HG03060 (cell line): ENCODE data around the gene VGLL3.
"Not testable (repeated sequence)": the region's sequence is repeated elsewhere in the genome, so short reads cannot be mapped to it uniquely, and the experiment has no call there.

Experiments
- ATAC-seq: cut with Tn5 transposase; IDR thresholded peaks from one replicate; pipeline ENCODE4 v1.9.1; 2021; ENCODE audit warnings: low read depth, moderate number of reproducible peaks; ENCODE audit not compliant: unreplicated experiment

VGLL3 gene

GRCh38 chr3:86990012-86990733, 776 bp downstream of the VGLL3 start:
- ATAC-seq, result no peak

- ATAC-seq, result no peak
These were observed 1.3 kb downstream of the VGLL3 start for GRCh38 chr3:86989611-86990010.

- no peak for ATAC-seq
These were observed 1.9 kb downstream of the VGLL3 start for GRCh38 chr3:86989006-86989405.

- no peak for ATAC-seq
These were observed 2.7 kb downstream of the VGLL3 start for GRCh38 chr3:86988235-86988634.

GRCh38 chr3:86987421-86987715, 3.6 kb downstream of the VGLL3 start:
- no peak for ATAC-seq

DNA sequence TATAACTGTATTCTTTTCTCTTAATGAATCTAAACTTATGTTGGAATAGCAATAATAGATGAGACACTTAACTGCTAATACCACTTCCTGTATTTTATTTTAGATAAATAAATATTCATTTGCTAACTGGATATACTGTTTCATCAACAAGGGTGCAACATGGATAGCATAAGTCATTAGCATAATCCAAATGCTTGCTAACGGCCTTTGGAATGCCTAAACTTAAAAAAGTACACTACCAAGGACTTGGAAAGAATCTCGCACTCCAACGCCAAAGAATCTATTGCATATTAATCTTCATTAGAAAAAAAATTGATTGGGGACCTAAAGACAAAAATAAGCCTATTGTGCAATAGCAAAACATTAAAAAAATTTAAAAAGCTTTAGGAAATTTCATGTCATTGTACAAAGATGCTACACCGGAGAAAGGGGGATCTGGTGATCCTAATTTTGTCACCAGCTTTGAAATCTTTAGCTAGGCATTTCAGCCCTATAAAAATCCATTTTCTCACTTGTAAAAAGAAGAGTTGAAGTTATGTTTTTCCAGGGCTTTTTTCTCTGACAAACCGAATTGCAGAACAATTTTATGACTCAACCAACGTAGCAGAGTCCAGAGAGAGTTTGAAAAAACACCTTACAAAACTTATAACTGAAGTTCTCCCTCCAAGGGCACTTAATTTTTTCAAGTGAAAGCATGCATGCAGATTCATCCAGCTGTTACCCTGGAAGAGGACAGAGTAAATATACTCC, 4.1 kb downstream of the VGLL3 start:
- no peak for ATAC-seq

GRCh38 chr3:86985181-86985826, 5.6 kb downstream of the VGLL3 start:
- no peak for ATAC-seq

DNA sequence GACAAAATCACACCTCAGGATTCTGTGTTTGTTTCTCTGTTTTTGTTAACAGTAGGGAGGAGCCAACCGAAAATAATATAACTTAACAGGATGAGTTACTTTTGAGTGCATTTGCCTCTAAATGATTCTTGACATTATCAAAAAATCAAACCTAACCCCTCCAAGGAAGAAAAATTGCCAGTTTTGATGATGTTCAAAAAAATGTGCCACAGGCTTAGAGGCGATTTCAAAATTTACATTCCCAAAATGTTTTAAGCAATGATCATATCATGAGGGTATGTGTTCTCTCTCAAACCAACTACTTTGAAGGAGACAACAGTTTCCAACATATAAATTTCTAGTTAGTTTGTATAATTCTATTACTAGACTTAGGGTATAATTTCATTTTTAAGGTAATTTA, 6.7 kb downstream of the VGLL3 start:
- ATAC-seq, result no peak

DNA sequence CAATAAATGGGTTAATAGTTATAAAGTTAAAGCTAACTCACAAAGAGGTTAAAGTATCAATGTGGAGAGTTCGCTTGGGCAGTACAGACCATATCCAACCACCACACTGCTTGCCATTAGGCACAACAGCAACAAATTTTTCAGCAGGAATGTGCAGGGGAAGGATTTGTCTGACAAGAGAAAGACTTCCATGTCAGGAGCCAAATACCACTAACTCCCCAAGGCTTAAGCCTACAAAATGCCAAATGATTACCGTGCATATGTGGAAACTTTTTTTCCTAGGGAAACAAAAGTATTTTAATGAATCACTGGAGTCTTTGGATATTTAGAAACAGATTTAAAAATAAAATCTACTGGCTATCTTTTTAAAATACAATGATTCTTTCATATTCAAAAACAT, 8.1 kb downstream of the VGLL3 start:
- no peak for ATAC-seq

- ATAC-seq, result no peak
These were observed 12.8 kb downstream of the VGLL3 start for GRCh38 chr3:86978111-86978551.

- ATAC-seq, result no peak
These were observed 14.7 kb downstream of the VGLL3 start for GRCh38 chr3:86976219-86976618.

DNA sequence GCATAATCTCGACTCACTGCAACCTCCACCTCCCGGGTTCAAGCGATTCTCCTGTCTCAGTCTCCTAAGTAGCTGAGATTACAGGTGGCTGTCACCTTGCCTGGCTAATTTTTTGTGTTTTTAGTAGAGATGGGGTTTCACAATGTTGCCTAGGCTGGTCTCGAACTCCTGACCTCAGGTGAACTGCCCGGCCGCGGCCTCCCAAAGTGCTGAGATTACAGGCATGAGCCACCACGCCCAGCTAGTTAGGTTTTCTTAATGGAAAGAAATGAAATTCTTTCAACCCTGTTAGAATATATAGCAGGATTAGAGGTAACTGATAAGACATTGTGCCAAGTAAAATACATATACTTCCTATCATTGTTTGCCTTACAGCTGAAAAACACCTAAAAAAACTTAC, 16.8 kb downstream of the VGLL3 start:
- ATAC-seq, result not testable (repeated sequence)

- ATAC-seq, result no peak
These were observed 17.5 kb downstream of the VGLL3 start for GRCh38 chr3:86973440-86973839.

DNA sequence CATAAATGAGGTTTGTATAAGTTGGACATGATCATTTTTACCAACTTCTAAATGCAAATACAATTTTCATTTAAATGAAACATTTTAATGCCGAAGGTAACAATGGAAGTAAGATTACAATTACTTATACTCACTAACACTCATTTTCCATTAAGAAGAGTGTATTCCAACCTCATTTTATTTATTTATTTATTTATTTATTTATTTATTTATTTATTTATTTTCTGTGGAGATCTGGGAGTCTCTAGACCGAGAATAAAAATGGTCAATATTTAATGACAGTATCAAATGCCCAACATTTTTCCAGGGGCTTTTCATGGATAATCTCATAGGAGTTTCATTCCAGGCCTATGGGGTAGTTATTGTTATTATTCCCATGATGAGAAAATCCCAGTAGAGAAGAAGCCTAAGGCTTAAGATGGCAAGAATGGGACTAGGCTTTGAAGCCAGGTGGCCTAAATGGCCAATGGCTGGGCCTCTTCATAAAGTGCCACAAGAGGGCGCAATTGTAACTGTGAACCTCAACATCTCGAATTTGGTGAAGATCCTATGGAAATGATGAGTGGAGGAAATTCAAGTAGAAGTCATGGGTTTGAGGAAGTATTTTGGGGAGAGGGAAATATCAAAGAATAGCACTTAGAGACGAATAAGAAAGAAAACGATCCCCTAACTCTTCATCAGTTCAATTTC, 21.3 kb downstream of the VGLL3 start:
- ATAC-seq, result no peak

- ATAC-seq, result no peak
These were observed 22.6 kb downstream of the VGLL3 start for GRCh38 chr3:86968244-86968932.

DNA sequence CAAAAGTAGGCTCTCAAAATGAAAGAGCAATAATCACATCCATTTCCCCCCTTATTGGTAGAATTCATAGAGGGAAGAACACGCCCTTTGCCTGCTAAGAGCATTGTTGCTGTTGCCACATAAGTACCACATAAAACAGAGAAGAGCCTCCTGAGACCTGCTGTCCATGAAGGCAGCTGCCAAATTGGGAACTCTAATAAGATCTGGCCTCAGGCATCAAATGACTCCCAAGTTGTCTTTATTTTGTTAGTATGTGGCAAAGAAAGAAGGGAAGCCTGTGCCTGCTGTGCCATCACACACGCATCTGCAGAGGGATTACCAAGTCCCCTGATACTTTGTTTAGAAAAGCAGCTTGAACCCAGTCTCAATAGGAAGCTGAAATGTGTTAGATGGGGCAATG, 23.9 kb downstream of the VGLL3 start:
- no peak for ATAC-seq

DNA sequence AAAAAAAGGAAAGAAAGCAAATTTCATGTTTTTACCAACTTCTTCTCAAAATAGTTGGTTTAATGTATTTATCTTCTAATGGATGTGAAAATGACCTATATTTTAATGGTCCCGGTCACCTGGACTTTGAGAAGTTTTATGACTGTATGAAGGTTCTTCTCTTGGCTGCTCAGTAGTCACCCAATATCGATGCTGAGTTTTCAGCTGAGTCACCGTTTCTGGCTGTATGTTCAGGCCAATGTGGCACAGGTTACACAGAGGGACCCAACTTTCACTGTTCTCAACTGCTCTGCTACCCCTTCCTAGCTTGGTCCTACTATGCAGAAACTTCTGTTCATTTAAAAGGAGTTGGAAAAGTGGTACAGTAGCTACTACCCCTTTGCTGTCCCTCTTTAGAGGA, 25.8 kb downstream of the VGLL3 start:
- no peak for ATAC-seq

- ATAC-seq, result no peak
These were observed 27.3 kb downstream of the VGLL3 start for GRCh38 chr3:86963611-86964010.

GRCh38 chr3:86961297-86961696, 29.7 kb downstream of the VGLL3 start:
- no peak for ATAC-seq

- no peak for ATAC-seq
These were observed 30.4 kb downstream of the VGLL3 start for GRCh38 chr3:86960550-86960949.

DNA sequence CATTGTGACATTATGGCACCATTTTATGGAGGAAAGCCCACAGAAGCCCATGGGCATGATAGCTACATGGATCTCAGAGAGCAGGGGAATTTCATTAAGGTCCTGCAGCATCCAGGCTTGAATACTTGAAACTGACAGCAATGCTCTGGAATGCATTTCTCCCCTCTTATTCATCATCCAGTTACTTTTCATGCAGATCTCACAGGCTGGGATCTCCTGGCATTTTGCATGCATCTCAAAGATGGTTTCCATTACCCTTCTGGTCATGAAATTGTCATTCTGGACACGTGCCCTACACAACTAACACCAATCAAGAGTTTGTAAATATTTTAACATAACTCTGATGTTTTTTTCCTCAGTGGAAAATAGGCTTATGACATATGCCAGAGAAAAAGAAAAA, 32.4 kb downstream of the VGLL3 start:
- no peak for ATAC-seq
